Measurements from ENCODE around the gene GPATCH8. TPM values are rescaled to one million over a fixed set of nuclear protein-coding genes. Genes with fewer than 3 reads are reported as not detected.

The GPATCH8 gene
- total RNA-seq, 1 donor from 2014 or later = 70.9 TPM

DNA sequence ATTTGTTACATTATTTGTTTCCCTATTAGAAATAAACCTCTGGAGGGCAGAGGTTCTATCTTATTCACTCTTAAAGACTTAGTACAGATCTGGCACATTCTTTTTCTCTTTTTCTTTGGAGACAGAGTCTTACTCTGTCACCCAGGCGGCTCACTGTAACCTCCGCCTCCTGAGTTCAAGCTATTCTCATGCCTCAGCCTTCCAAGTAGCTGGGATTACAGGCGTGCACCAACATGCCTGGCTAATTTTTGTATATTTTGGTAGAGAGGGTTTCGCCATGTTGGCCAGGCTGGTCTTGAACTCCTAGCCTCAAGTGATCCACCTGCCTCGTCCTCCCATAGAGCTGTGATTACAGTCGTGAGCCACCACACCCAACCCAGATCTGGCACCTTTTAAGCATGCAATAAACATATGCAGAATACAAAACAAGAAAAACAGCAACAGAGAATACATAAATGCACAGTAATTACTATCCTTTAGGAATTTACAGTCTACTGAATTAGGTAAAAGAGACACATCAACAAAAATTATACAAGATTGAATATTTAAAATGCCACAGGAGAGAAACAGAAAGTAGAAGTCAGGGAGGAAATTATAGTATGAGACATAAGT, 52.1 kb downstream of the GPATCH8 start:
- Mint-ChIP-seq H3K27ac (no peak overlapping the region), H3K9me3 (ENCODE audit: low read depth) (no peaks in the 10 kb centered on the region), H3K4me3 (ENCODE audit: low read depth) (no peak overlapping the region), H3K36me3 (ENCODE audit: insufficient read depth) (no peaks in the 10 kb centered on the region), H3K4me1 (ENCODE audit: low read depth) (no peaks in the 10 kb centered on the region), H3K27me3 (no peaks in the 10 kb centered on the region)
- TF ChIP-seq, protein P1, sequence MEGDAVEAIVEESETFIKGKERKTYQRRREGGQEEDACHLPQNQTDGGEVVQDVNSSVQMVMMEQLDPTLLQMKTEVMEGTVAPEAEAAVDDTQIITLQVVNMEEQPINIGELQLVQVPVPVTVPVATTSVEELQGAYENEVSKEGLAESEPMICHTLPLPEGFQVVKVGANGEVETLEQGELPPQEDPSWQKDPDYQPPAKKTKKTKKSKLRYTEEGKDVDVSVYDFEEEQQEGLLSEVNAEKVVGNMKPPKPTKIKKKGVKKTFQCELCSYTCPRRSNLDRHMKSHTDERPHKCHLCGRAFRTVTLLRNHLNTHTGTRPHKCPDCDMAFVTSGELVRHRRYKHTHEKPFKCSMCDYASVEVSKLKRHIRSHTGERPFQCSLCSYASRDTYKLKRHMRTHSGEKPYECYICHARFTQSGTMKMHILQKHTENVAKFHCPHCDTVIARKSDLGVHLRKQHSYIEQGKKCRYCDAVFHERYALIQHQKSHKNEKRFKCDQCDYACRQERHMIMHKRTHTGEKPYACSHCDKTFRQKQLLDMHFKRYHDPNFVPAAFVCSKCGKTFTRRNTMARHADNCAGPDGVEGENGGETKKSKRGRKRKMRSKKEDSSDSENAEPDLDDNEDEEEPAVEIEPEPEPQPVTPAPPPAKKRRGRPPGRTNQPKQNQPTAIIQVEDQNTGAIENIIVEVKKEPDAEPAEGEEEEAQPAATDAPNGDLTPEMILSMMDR (IDR thresholded peaks at IDR 0.05; ENCODE audit: unreplicated experiment) = no peak
- DNase-seq (ENCODE audit: low spot score, unreplicated experiment) = no peak

DNA sequence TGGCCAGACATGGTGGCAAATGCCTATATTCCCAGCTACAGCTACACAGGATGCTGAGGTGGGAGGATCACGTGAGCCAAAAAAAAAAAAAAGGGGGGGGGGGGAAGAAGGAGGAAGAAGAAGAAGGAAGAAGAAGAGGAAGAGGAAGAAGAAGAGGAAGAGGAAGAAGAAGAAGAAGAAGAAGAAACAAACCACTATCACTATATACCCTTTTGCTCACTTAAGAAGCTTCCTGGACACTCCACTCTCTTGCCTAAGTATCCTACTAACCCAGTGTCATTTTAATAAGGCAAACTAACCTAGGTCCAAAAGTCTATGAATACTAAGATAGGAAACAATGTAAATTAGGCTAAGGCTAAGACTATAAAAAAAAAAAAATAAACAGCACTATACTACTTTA, 54.8 kb downstream of the GPATCH8 start:
- TF ChIP-seq, protein P1 (IDR thresholded peaks at IDR 0.05; ENCODE audit: unreplicated experiment) = no peak
- no peaks in the 10 kb centered on the region for H3K36me3 Mint-ChIP-seq (ENCODE audit: insufficient read depth)

DNA sequence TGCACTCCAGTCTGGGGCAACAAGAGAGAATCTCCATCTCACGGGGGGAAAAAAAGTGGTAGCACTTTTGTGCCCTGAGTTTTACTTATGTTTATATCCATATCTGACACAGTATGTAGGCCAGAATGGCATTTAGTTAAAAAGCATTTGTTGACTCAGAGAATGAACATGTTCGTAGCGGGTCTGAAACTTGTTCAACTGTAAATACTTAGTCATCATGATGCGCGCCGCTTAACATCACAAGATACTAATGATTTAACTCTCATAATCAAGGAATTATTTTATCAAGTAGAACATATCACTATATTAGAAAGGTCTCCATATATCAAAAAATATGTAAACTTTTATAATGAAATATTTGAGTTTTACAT, 58.5 kb downstream of the GPATCH8 start:
- H3K27ac Mint-ChIP-seq = no peak overlapping the region
- H3K9me3 Mint-ChIP-seq (ENCODE audit: low read depth) = no peaks in the 10 kb centered on the region
- H3K36me3 Mint-ChIP-seq (ENCODE audit: insufficient read depth) = peaks cover 1% of the 10 kb centered on the region
- TF ChIP-seq, protein P1 (IDR thresholded peaks at IDR 0.05; ENCODE audit: unreplicated experiment) = no peak
- H3K4me1 Mint-ChIP-seq (ENCODE audit: low read depth) = no peaks in the 10 kb centered on the region
- no peak for DNase-seq (ENCODE audit: low spot score, unreplicated experiment)
- H3K4me3 Mint-ChIP-seq (ENCODE audit: low read depth) = no peak overlapping the region
- H3K27me3 Mint-ChIP-seq = no peaks in the 10 kb centered on the region

More for the DNA sequence above, 54.8 kb downstream of the GPATCH8 start:
- Mint-ChIP-seq H3K9me3 (ENCODE audit: low read depth) (no peaks in the 10 kb centered on the region), H3K4me1 (ENCODE audit: low read depth) (no peaks in the 10 kb centered on the region), H3K27ac (no peak overlapping the region), H3K4me3 (ENCODE audit: low read depth) (no peak overlapping the region), H3K27me3 (no peaks in the 10 kb centered on the region)
- no peak for DNase-seq (ENCODE audit: low spot score, unreplicated experiment)

DNA sequence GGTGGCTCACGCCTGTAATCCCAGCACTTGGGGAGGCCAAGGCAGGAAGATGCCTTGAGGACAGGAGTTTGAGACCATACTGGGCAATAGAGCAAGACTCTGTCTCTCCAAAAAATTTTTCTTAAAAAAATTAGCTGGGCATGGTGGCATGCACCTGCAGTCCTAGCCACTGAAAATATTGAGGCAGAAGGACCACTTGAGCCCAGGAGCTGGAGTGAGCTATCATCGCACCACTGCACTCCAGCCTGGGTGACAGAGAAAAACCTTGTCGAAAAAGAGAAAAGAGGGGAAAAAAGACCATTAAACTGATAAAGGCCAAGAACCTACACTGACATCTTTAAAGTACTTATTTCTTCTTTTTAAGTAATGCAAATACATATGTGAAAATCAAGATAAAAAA, 60.4 kb downstream of the GPATCH8 start:
- peaks cover 1% of the 10 kb centered on the region for H3K36me3 Mint-ChIP-seq (ENCODE audit: insufficient read depth)
- TF ChIP-seq, protein P1 (IDR thresholded peaks at IDR 0.05; ENCODE audit: unreplicated experiment) = no peak
- DNase-seq (ENCODE audit: low spot score, unreplicated experiment) = no peak
- H3K4me3 Mint-ChIP-seq (ENCODE audit: low read depth) = no peak overlapping the region
- no peaks in the 10 kb centered on the region for H3K9me3 Mint-ChIP-seq (ENCODE audit: low read depth)
- no peaks in the 10 kb centered on the region for H3K27me3 Mint-ChIP-seq
- H3K27ac Mint-ChIP-seq = no peak overlapping the region
- H3K4me1 Mint-ChIP-seq (ENCODE audit: low read depth) = no peaks in the 10 kb centered on the region

DNA sequence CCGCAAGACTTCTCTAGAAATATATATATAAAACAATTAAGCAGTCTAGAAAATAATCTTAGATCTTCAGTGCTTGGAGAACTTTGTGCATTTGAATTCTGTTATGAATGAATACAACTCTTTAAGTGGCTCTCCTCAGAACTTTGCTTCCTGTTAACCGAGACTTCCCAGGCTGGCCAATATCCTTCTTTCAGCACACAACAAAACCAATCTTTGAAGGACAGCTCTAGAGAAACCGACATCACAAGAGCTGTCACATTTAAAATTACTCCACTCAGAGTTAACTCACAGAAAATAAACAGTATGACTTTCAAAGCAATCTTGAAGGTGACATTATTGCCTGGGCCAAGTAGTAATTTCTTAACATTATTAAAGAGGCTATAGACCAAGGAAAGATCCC, 64.0 kb downstream of the GPATCH8 start:
- Mint-ChIP-seq H3K27me3 (no peaks in the 10 kb centered on the region), H3K9me3 (ENCODE audit: low read depth) (no peaks in the 10 kb centered on the region), H3K36me3 (ENCODE audit: insufficient read depth) (peaks cover 6% of the 10 kb centered on the region), H3K4me1 (ENCODE audit: low read depth) (no peaks in the 10 kb centered on the region), H3K27ac (no peak overlapping the region), H3K4me3 (ENCODE audit: low read depth) (no peak overlapping the region)
- TF ChIP-seq, protein P1 (IDR thresholded peaks at IDR 0.05; ENCODE audit: unreplicated experiment) = no peak
- DNase-seq (ENCODE audit: low spot score, unreplicated experiment) = no peak
